Caco-2 (cell line): ENCODE measurements around the gene KCTD1. TPM values are rescaled to one million over a fixed set of nuclear protein-coding genes. Genes with fewer than 3 reads are reported as not detected.
"Not testable (repeated sequence)": the region's sequence is repeated elsewhere in the genome, so short reads cannot be mapped to it uniquely, and the experiment has no call there.

Experiments
- BruUV-seq: library from RNA; stranded (reverse); fragments of 400-500 nt; replicated peaks from 2 replicates; lab custom pipeline; 2021; lab: Mats Ljungman, UMichigan
- CTCF ChIA-PET: fragments of 300-600 bp; sonication (Branson Sonifier 250); formaldehyde crosslinking; loops from one replicate; lab custom pipeline; 2022; ENCODE audit warnings: antibody characterized with exemption; lab: Charles Lee
- POLR2A ChIA-PET: fragments of 300-600 bp; sonication (Branson Sonifier 250); formaldehyde crosslinking; loops from one replicate; lab custom pipeline; 2022; ENCODE audit warnings: antibody characterized with exemption; lab: Charles Lee
- DNase-seq, 2 experiments: peaks; one replicate each; pipeline versions ENCODE4 v3.0.0 to v3.0.0-alpha.2; 2020 to 2022
- H3K27me3 ChIP-seq: replicated peaks from 2 replicates; pipeline ENCODE4 v1.6.0; 2011; ENCODE audit warnings: low read length; ENCODE audit not compliant: control insufficient read depth, insufficient read depth
- H3K36me3 ChIP-seq: 2 replicates; pipeline ENCODE4 v1.5.1; 2011; ENCODE audit warnings: low read length; ENCODE audit not compliant: control insufficient read depth, insufficient read depth
- H3K4me1 ChIP-seq: fragments of 250-450 bp; sonication (Bioruptor Pico); 2 replicates; pipeline ENCODE4 v1.5.1; 2020; ENCODE audit warnings: mild to moderate bottlenecking
- H3K4me3 ChIP-seq: 2 replicates; pipeline ENCODE4 v1.5.1; 2011; ENCODE audit warnings: low read depth, mild to moderate bottlenecking, control low read depth, low read length
- H3K9me3 ChIP-seq: fragments of 250-450 bp; sonication (Bioruptor Pico); 2 replicates; pipeline ENCODE4 v1.5.1; 2020; ENCODE audit warnings: mild to moderate bottlenecking, moderate library complexity
- H3K27ac Mint-ChIP-seq: one replicate; pipeline ENCODE4 v1.8.0; 2022; ENCODE audit warnings: mixed read lengths; ENCODE audit not compliant: unreplicated experiment
- H3K27me3 Mint-ChIP-seq: one replicate; pipeline ENCODE4 v1.8.0; 2022; ENCODE audit warnings: mixed read lengths; ENCODE audit not compliant: insufficient read depth, unreplicated experiment
- H3K36me3 Mint-ChIP-seq: one replicate; pipeline ENCODE4 v1.8.0; 2022; ENCODE audit warnings: mild to moderate bottlenecking, mixed read lengths; ENCODE audit not compliant: insufficient read depth, unreplicated experiment
- H3K4me1 Mint-ChIP-seq: one replicate; pipeline ENCODE4 v1.8.0; 2022; ENCODE audit warnings: low read depth, mixed read lengths; ENCODE audit not compliant: unreplicated experiment
- H3K4me3 Mint-ChIP-seq: one replicate; pipeline ENCODE4 v1.8.0; 2022; ENCODE audit warnings: mild to moderate bottlenecking, moderate library complexity, mixed read lengths; ENCODE audit not compliant: unreplicated experiment
- H3K9me3 Mint-ChIP-seq: one replicate; pipeline ENCODE4 v1.8.0; 2022; ENCODE audit warnings: mixed read lengths; ENCODE audit not compliant: unreplicated experiment
- intact Hi-C: fragments of 100-400 bp; cut with micrococcal nuclease; formaldehyde crosslinking; loops from one replicate; pipeline ENCODE4 v1.10.0; 2022; ENCODE audit not compliant: unreplicated experiment
- total RNA-seq: library from RNA; stranded (reverse); gene quantifications from 2 replicates; pipeline ENCODE4 v1.2.3, GENCODE V29; 2022
- TF ChIP-seq, protein P1 (sequence below), 2 experiments: fragments of 200-600 bp in 1 of 2; IDR thresholded peaks; 1 replicate in 1 of 2; 2 replicates in 1 of 2; pipeline versions ENCODE4 v1.5.1 to v1.8.0; 2011 to 2022; ENCODE audit warnings: antibody characterized with exemption in 1 of 2, control low read depth in 1 of 2, inconsistent platforms in 1 of 2, low read depth in 1 of 2, low read length in 1 of 2, mild to moderate bottlenecking in 1 of 2, moderate library complexity in 1 of 2; ENCODE audit not compliant: insufficient read depth in 1 of 2, severe bottlenecking in 1 of 2, unreplicated experiment in 1 of 2

KCTD1 gene
- total RNA-seq, 1 experiment from 2014 or later = 5.7 TPM

DNA sequence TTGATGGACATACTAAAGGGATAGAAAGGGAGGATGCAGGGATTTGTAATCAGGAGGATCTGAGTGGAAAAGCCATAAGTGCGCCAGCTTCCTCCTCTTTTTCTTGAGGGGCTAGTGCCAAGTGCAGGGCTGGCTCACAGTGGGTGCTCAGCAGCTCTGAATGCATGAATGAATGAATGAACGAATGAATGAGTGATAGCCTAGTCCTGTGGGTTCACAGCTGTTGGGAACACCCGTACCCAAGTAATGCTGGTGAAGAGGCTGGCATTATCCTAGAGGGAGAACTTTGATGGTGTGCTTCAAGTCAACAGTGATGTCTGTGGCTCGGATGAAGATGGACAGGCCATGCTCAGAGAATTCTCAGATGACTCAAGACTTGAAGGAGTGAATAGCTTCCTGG lies 108.8 kb downstream of the KCTD1 start:
- TF ChIP-seq, protein P1, sequence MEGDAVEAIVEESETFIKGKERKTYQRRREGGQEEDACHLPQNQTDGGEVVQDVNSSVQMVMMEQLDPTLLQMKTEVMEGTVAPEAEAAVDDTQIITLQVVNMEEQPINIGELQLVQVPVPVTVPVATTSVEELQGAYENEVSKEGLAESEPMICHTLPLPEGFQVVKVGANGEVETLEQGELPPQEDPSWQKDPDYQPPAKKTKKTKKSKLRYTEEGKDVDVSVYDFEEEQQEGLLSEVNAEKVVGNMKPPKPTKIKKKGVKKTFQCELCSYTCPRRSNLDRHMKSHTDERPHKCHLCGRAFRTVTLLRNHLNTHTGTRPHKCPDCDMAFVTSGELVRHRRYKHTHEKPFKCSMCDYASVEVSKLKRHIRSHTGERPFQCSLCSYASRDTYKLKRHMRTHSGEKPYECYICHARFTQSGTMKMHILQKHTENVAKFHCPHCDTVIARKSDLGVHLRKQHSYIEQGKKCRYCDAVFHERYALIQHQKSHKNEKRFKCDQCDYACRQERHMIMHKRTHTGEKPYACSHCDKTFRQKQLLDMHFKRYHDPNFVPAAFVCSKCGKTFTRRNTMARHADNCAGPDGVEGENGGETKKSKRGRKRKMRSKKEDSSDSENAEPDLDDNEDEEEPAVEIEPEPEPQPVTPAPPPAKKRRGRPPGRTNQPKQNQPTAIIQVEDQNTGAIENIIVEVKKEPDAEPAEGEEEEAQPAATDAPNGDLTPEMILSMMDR (IDR thresholded peaks at IDR 0.05; ENCODE audit: insufficient read depth in 1 of 2, low read depth in 1 of 2, low read length in 1 of 2, severe bottlenecking in 1 of 2, unreplicated experiment in 1 of 2) = no peak
- BruUV-seq = no TSS peak
- Mint-ChIP-seq H3K4me1 (peaks cover 16% of the 10 kb centered on the region), H3K36me3 (no peaks in the 10 kb centered on the region), H3K9me3 (peaks cover 8% of the 10 kb centered on the region), H3K27ac (no peak overlapping the region), H3K4me3 (no peak overlapping the region), H3K27me3 (no peaks in the 10 kb centered on the region)
- H3K36me3 ChIP-seq = no peaks in the 10 kb centered on the region
- no peak for DNase-seq
- intact Hi-C loops = no loop called here
- H3K4me1 ChIP-seq = no peaks in the 10 kb centered on the region
- H3K27me3 ChIP-seq = no peaks in the 10 kb centered on the region
- H3K4me3 ChIP-seq = no peak overlapping the region
- CTCF ChIA-PET = interaction anchor here (1.4 kb wide), 1 partner anchor 56 kb away, joined by 3 read pairs; no protein-coding TSS in a partner anchor
- POLR2A ChIA-PET = interaction anchor here (0.6 kb wide), 1 partner anchor 244 kb away, joined by 4 read pairs; no protein-coding TSS in a partner anchor
- no peaks in the 10 kb centered on the region for H3K9me3 ChIP-seq

DNA sequence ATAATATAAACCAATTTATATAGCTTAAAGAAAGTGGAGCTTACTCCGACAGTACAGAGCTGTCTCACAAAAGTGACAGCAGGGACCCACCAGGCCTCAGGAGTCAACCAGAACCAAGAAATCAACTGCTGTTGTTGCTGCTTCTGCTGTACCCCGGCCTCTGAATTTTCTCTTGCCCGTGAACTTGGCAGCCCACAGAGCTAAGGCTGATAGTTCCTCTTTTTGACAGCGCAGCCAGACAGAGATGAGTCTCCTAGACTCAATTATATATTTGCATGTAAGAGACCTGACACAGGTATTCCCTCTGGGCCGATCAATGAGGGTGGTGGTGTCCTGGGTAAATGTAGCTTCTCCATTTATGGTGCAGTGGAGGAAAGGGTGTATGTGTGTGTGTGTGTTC lies 109.4 kb downstream of the KCTD1 start:
- no peaks in the 10 kb centered on the region for H3K36me3 ChIP-seq
- H3K4me3 ChIP-seq = no peak overlapping the region
- POLR2A ChIA-PET = interaction anchor here (0.6 kb wide), 1 partner anchor 243 kb away, joined by 4 read pairs; no protein-coding TSS in a partner anchor
- intact Hi-C loops = no loop called here
- no peaks in the 10 kb centered on the region for H3K36me3 Mint-ChIP-seq
- TF ChIP-seq, protein P1 (IDR thresholded peaks at IDR 0.05; ENCODE audit: insufficient read depth in 1 of 2, low read depth in 1 of 2, low read length in 1 of 2, severe bottlenecking in 1 of 2, unreplicated experiment in 1 of 2) = no peak
- H3K27ac Mint-ChIP-seq = no peak overlapping the region
- H3K4me1 Mint-ChIP-seq = peaks cover 16% of the 10 kb centered on the region
- DNase-seq = no peak
- no TSS peak for BruUV-seq
- no peaks in the 10 kb centered on the region for H3K4me1 ChIP-seq
- no peak overlapping the region for H3K4me3 Mint-ChIP-seq
- H3K9me3 ChIP-seq = no peaks in the 10 kb centered on the region
- CTCF ChIA-PET = interaction anchor here (1.4 kb wide), 1 partner anchor 55 kb away, joined by 3 read pairs; no protein-coding TSS in a partner anchor
- H3K27me3 ChIP-seq = no peaks in the 10 kb centered on the region
- H3K9me3 Mint-ChIP-seq = peaks cover 7% of the 10 kb centered on the region
- no peaks in the 10 kb centered on the region for H3K27me3 Mint-ChIP-seq

DNA sequence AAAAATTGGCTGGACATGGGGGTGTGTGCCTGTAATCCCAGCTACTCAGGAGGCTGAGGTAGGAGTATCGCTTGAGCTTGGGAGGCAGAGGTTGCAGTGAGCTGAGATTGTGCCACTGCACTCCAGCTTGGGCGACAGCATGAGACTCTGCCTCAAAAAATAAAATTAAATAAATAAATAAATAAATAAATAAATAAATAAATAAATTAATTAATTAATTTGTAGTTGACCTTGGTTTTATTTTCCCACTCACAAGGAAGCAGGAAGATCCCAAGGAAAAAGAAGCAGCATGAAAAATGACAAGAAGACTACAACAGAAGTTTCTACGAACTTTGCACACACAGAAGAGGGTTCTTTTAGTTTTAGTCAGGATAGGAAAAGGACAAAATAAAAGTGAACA lies 110.7 kb downstream of the KCTD1 start:
- POLR2A ChIA-PET, H3K9me3 Mint-ChIP-seq, H3K27ac Mint-ChIP-seq, H3K4me1 ChIP-seq, BruUV-seq, H3K27me3 Mint-ChIP-seq, H3K36me3 Mint-ChIP-seq, H3K4me3 Mint-ChIP-seq, DNase-seq, H3K4me3 ChIP-seq, H3K27me3 ChIP-seq, CTCF ChIA-PET, intact Hi-C loops, H3K9me3 ChIP-seq, H3K36me3 ChIP-seq: not testable (repeated sequence)
- peaks cover 16% of the 10 kb centered on the region for H3K4me1 Mint-ChIP-seq
